Hepatic stellate cell (primary cell): ENCODE results near the gene FGFR2.
A peak's percentile ranks its signal among the peaks of the same experiment; 100 is the strongest.

Experiments used
- DNase-seq: peaks from one replicate; pipeline ENCODE4 v3.0.0; 2011; ENCODE audit warnings: low spot score

The FGFR2 gene

DNA sequence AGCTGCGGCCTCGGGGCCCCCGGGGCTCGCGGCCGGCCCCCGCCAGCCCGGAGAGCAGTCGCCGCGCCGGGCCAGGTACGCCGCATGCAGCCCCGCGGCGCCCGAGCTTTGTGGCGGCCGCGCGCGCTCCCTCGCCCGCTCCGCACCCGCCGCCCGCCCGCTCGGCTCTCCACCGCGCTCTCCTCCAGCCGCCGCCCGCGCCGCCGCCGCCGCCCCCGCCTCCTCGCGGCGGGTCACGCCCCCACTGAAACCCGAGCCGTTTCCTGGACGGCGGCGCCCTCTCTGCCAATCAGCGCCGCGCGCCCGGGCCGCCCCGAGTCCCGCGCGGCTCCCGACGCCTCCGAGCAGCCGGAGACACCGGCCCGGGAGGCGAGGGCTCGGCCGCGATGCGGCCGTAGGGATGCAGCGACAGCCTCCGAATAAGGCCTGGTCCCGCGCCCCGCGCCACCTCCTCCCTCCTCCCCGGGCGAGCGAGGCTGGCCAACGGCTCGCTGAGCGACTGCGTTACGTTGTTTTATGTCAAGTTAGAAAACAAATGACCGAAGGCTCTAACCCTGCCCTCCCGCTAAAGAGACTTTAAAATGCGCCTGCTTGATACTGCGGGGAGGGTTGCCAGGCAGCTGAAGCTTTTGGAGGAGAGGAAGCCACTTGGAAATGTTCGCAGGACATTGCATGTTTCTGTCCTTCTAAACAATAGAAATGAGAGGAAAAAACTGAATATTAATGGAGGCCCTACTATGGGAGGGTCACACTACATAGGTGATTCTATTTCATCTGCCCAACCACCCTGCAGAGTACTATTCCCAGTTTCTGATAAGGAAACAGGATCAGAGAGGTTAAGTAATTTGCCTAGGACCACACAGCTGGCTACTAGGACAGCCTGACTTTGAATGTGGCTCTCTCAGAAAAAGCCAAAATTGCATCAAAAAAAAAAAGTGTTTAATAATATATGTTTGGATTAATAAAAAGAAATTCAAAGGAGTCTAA, at the start of gene FGFR2:
FGFR2 (minus strand) TSS at position 182 of the 987 bp plus-strand sequence. CDS start 4,627 bp downstream, outside the sequence.
- DNase-seq = peak; percentile 47

GRCh38 chr10:121647401-121647800, 49.2 kb upstream of the FGFR2 start:
- DNase-seq = no peak

- no peak for DNase-seq
Observed at GRCh38 chr10:121645696-121646095, 47.5 kb upstream of the FGFR2 start.

DNA sequence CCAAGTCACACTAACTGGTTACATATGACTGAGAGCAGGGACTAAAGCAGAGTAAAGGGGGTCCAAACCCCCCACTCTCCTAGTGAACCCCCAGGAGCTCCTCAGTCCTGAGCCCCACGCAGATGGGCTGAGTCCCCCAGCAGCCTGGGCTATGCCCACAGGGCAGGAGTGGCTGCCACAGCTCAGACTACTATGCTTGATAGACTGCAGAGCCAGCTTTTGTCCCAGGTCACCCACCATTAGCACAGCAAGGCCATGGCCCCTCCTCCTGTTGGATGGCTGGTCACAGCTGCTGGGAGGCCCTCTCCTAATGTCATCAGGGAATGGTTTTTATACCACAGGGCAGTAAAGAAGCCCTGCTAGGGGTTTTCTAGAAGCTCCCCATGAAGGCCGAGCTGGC, 46.3 kb upstream of the FGFR2 start:
- DNase-seq = no peak

DNA sequence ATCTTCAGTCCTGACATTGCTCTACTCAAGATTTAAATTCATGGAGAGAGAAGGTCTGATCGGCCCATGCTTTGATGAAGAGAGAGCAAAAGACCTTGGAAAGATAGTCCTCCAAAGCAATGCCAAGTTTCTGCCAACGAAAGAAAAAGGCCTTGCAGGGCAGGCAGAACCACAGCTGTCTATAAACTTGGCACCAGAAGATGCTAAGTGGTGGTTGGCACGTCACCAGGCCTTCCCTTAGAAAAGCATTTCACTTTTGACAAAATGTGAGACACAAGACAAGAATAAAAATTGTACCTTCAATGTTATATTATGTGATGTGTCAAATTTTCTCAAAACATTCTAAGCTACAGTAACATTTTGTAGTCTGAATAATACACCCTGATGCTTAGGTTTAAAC, 42.0 kb upstream of the FGFR2 start:
- no peak for DNase-seq

GRCh38 chr10:121639416-121639815, 41.2 kb upstream of the FGFR2 start:
- DNase-seq = no peak

DNA sequence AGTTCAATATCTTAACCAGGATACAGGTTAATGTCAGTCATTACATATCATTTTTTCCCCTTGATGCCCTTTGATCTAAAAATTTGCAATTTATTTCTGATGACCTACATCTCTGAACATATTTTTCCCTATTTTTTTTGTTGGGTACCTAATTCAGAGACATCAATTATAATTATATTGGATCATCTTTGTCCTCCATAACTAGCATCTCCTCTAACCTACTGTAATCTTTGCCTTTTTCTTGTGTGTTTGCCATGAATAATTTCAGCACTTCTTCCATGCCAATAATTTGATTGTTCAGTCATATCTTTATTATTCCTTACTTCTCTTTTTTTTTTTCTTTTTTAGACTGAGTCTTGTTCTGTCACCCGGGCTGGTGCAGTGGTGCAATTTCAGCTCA, 39.2 kb upstream of the FGFR2 start:
- no peak for DNase-seq

DNA sequence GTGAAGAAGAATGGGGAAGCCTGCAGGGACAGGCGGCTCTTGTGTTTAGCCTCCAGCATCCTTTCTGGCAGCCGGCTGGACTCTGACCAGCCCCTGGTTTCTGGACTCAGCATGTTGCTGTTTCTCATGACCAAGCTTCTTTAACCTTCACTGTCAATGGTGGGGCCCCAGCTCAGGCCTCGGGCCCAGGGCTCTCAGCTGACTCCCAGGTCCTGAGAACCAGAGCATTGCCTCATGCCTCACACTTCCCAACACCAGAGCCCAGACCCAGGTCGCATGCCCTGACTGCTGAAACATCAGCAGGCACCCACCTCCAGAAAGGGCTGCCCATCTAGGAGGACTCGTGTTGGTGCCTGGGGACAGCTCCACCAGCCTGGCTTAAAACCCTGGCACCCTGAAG, 34.8 kb upstream of the FGFR2 start:
- no peak for DNase-seq

DNA sequence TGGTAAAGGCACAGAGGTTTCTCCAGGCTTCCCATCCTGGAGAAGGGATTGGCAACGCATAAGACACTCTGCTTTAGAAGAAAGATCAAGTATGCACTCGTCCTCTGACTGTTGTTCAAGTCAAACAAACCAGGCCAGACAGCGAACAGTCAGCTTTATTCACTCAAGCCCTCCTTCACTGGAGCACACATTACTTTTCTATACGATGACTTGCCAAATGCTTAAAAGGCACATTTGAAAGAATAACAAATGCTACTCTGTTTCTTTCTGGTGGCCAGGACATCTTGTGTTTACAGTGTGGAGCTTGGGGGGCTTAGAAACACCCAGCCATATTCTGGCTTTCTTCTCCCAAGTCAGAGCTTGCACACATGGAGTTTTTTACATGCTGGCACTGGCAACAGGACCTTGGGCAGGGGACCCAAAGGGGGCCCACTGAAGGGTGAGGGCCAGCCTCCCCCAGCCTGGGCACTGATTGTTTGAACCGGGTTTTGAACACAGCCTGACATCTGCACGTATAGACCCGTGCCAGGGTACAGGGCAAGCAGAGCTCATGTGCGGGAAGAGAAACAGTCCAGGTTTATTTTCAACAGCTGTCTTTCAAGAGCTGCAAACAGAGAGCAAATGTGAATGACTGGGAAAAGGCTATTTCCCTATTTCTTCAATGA, 33.3 kb upstream of the FGFR2 start:
- DNase-seq = no peak

- no peak for DNase-seq
Observed at GRCh38 chr10:121628859-121629258, 30.6 kb upstream of the FGFR2 start.

DNA sequence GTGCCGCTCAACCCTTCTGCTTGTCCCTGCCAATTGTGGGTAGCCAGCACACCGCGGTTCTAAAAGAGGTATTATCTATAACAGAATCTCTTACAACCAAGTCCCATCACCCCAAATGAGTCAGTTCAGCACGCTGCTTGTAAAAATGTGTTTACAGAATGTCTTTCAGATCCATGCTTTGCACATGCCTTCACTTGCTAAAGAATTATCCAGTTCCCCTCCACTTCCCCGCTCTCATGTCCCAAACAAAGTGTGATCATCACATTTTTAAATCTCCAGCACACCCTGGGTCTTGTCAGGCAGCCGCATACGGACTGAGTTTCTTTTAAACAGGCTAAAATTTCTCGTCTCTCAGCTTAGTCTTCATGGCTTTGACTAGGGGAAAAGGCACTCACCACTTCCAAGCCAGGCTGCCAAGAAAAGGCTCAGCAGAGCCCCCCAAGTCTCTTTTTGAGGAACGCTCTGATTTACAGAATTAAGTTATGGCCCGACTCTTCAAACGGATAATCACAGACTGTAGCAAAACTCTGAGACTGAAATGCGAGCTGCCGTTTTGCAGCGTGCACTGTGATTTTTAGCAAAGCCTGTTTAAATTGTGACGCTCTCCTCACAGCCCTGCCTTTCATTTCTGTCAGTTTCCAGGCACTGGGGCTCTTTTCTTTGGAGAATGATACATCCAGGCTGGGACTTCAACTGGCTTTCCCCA, 29.8 kb upstream of the FGFR2 start:
- no peak for DNase-seq

DNA sequence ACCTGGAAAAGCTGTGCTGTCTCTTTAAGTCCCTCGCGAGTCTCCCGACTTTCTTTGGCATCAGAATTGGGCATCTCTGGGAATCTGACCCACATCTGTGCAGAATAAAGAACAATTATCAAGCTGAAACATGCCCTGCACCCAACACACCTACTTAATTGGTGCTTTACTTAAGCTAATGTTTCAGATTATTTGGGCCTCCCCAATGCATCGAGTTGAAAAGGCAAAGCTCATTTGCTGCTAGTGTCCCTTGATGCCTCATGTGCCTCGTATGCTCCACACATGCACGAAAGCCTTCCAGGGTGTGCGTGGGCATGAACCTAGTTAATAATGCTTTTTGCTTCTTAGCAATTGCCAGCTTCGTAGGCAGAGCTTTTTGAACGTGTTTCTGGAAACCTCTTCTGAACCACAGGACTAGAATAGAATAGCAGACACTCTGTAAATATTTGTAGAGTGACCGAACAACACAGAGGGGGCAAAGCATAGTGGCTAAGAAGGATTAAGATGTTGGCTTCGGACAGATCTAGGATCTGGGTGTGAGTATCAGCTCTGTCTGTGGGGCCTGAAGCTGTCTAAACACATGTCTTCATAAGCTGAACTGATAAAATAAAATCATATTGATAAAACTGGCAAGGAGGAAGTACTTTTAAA, 26.7 kb upstream of the FGFR2 start:
- no peak for DNase-seq

- DNase-seq = no peak
Observed at GRCh38 chr10:121618906-121619305, 20.7 kb upstream of the FGFR2 start.

DNA sequence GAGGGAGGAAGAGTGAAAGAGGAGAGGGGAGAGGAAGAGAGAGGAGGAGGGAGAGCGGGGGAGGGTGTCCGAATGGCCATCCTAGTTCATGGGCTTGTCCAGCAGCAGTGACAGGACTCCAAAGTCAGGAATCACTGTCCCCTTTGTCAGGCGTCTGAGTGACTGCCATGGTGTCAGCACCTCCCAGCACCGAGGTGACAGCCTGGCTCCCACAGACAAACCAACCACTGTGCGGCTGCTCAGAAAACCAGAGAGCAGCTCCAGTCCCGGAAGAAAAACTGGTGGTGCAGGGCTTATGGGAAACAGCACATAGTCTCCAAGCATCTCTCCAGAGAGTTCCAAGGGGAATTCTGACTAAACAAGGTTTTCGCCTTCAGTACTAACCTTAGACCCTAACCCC, 18.9 kb upstream of the FGFR2 start:
- no peak for DNase-seq

- no peak for DNase-seq
Observed at GRCh38 chr10:121616291-121616690, 18.0 kb upstream of the FGFR2 start.

GRCh38 chr10:121615836-121616235, 17.6 kb upstream of the FGFR2 start:
- DNase-seq = no peak

DNA sequence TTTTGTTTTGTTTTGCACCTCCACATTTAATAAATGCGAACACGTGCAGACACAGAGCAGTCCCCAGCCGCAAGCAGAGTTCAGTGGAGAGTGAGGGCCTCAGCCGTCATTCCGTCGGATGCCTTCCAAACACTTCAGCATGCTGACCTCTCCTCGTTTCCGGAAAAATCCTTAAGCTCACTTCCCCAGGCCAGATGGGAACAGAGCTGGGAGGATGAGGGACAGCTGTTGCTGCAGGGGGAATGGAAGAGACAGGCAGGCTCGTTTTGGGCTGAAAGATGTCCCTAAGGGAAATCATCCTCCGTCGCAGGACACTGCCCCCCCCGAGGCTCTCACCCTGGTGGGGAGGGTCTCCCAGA, 17.2 kb upstream of the FGFR2 start:
- DNase-seq = no peak

DNA sequence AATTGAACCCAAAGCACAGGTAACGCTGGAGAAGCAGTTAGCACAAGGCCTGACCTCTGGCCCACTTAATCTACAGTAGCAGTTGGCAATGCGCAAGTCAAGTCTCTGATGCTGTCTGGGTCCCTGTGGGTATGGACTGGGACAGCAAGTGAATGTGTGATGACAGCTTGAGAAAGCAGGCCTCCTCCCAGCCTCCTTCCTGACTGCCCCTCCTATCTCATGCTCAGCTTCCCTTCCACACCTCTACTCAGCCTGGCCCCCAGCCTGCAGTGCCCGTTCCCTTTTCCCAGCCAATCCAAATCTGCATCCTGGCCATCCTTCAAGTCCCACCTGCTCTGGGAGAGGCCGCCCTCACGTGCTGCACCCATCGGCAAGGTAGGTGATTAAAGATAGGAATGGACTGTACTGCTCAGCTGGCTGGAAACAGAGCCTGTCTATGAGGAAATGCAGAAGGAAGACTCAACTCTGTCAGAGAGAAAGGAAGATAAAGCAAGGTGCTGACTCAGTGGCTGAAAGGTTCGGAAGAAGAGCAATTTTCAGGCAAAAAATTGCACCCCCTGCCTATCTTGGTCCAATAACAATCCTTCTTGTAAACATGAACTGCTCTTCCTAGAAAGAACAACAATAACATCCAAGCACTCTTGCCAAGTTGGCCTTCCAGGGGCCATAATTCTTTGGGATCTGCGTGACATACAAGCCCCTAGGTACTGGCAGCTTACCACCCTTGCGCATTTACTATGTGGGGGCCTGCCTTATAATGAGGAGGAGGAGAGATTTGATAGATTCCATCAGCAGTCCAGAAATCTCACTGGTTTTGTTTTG, 16.6 kb upstream of the FGFR2 start:
- no peak for DNase-seq

DNA sequence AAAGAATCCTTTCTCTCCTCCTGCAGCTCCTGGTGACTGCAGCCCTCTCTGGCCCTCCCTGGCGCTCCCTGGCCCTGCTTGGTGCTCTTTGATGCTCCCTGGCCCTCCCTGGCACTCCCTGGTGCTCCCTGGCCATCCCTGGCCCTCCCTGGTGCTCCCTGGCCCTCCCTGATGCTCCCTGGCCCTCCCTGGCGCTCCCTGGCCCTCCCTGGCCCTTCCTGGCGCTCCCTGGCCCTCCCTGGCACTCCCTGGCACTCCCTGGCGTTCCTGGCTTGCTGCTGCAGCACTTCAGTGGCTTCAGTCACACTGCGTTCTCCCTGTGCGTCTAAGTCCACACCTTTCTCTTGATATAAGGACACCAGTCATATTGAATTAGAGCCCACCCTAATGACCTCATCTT, 15.2 kb upstream of the FGFR2 start:
- no peak for DNase-seq

DNA sequence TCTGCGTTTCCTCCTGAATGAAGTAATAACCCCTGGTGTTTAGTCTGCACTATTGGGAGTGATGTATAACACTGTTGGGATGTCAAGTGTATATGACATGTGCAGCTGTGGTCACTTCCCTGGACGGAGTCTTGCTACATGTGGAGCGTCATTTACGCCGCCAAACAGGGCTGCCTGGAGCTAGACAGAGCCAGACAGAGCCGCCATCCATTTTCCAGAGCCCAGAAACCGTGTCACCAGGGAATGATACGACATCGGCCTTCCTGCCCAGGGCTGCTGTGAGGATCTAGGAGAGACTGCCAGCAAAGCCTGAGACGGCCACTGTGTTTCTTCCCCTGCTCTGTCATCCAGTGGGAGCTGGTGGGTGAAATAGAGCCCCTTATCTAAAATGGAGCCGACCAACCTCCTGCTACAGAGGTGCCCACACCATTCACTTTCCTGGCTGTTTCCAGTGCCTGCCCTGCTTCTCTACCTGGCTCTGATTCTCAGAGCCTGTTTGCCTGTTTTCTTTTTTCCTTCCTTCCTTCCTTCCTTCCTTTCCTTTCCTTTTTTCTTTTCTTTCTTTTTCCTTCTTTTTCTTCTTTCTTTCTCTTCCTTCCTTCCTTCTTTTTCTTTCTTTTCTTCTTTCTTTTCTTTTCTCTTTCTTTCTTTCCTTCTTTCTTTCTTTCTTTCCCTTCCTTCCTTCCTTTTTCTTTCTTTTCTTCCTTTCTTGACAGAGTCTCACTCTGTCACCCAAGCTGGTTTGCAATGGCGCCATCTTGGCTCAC, 13.3 kb upstream of the FGFR2 start:
- no peak for DNase-seq
